HepG2 (cell line): Measurements from ENCODE around the gene MIPEP. TPM values are rescaled to one million over a fixed set of nuclear protein-coding genes. Genes with fewer than 3 reads are reported as not detected.

ENCODE experiments used
- AKAP8 ChIP-seq: sonication (generic); formaldehyde crosslinking; IDR thresholded peaks from 2 replicates; pipeline ENCODE4 v1.5.1; 2020; ENCODE audit warnings: mild to moderate bottlenecking, missing genetic modification reagents
- ATF6 ChIP-seq: sonication (generic); formaldehyde crosslinking; conservative IDR thresholded peaks from 2 replicates; pipeline ENCODE4 v1.4.0; 2020; ENCODE audit warnings: missing genetic modification reagents
- FOSL2 ChIP-seq: sonication (generic); formaldehyde crosslinking; IDR thresholded peaks from 2 replicates; pipeline ENCODE4 v1.4.0; 2020; ENCODE audit warnings: missing genetic modification reagents
- FOXA3 ChIP-seq: IDR thresholded peaks from 2 replicates; pipeline ENCODE4 v1.6.1; 2016; ENCODE audit warnings: missing genetic modification reagents, missing compliant biosample characterization
- NR2F6 ChIP-seq, 2 experiments: IDR thresholded peaks; 2 replicates each; pipeline ENCODE4 v1.6.1; 2016; ENCODE audit warnings: antibody characterized with exemption in 1 of 2, mild to moderate bottlenecking in 1 of 2
- PHF21A ChIP-seq: sonication (generic); formaldehyde crosslinking; IDR thresholded peaks from 2 replicates; pipeline ENCODE4 v1.5.0; 2020; ENCODE audit warnings: mild to moderate bottlenecking, missing genetic modification reagents
- POLR2A ChIP-seq, 2 experiments: IDR thresholded peaks; 2 replicates each; pipeline ENCODE4 v1.6.1; 2011; ENCODE audit warnings: low read depth in 2 of 2, low read length in 2 of 2, mild to moderate bottlenecking in 1 of 2, moderate library complexity in 1 of 2; ENCODE audit not compliant: insufficient read depth in 1 of 2
- RORA ChIP-seq: sonication (generic); formaldehyde crosslinking; IDR thresholded peaks from 2 replicates; pipeline ENCODE4 v1.5.0; 2020; ENCODE audit warnings: mild to moderate bottlenecking, missing genetic modification reagents, moderate library complexity
- SAP130 ChIP-seq: IDR thresholded peaks from 2 replicates; pipeline ENCODE4 v1.6.1; 2016; ENCODE audit warnings: low read depth
- SMYD3 ChIP-seq: sonication (generic); formaldehyde crosslinking; IDR thresholded peaks from 2 replicates; pipeline ENCODE4 v1.8.1; 2023; ENCODE audit warnings: mild to moderate bottlenecking, missing genetic modification reagents
- SP5 ChIP-seq: IDR thresholded peaks from 2 replicates; pipeline ENCODE4 v1.6.1; 2016; ENCODE audit warnings: low read depth, borderline replicate concordance
- TFDP1 ChIP-seq: IDR thresholded peaks from 2 replicates; pipeline ENCODE4 v1.6.1; 2016; ENCODE audit warnings: missing compliant biosample characterization, missing genetic modification reagents, borderline replicate concordance
- TOE1 ChIP-seq: sonication (generic); formaldehyde crosslinking; IDR thresholded peaks from 2 replicates; pipeline ENCODE4 v1.4.0; 2020; ENCODE audit warnings: mild to moderate bottlenecking, missing genetic modification reagents
- ZKSCAN1 ChIP-seq: fragments of 150-350 bp; IDR thresholded peaks from 2 replicates; pipeline ENCODE4 v1.6.1; 2014; ENCODE audit warnings: low read length
- ZMAT3 ChIP-seq: sonication (generic); formaldehyde crosslinking; conservative IDR thresholded peaks from 2 replicates; pipeline ENCODE4 v1.7.0; 2021; ENCODE audit warnings: missing genetic modification reagents
- ZNF225 ChIP-seq: sonication (generic); formaldehyde crosslinking; IDR thresholded peaks from 2 replicates; pipeline ENCODE4 v1.4.0; 2020; ENCODE audit warnings: mild to moderate bottlenecking, missing genetic modification reagents
- ZNF468 ChIP-seq: sonication (generic); formaldehyde crosslinking; IDR thresholded peaks from 2 replicates; pipeline ENCODE4 v1.8.0; 2022; ENCODE audit warnings: mild to moderate bottlenecking, moderate library complexity, missing genetic modification reagents
- ZNF570 ChIP-seq: sonication (generic); formaldehyde crosslinking; IDR thresholded peaks from 2 replicates; pipeline ENCODE4 v1.4.0; 2020; ENCODE audit warnings: mild to moderate bottlenecking, missing genetic modification reagents, borderline replicate concordance
- ZNF747 ChIP-seq: sonication (generic); formaldehyde crosslinking; IDR thresholded peaks from 2 replicates; pipeline ENCODE4 v1.8.1; 2023; ENCODE audit warnings: missing genetic modification reagents, mild to moderate bottlenecking, borderline replicate concordance
- polyA plus RNA-seq, 8 experiments: library from polyadenylated mRNA; depleted of rRNA in 3 of 8; stranded (reverse) in 7 of 8; unstranded in 1 of 8; fragments of >200 nt; fragmentation: Illumina TruSeq in 4 of 8; extraction: Trizol in 4 of 8; gene quantifications; 2 replicates each; pipeline versions ENCODE4 v1.2.1 to v1.2.3, GENCODE V29; 2011 to 2016; ENCODE audit warnings: low read depth in 4 of 8, missing spikeins in 1 of 8, mixed read lengths in 1 of 8; ENCODE audit not compliant: insufficient read depth in 1 of 8
- total RNA-seq, 5 experiments: library from RNA; depleted of rRNA; stranded (reverse); fragments of >200 nt; fragmentation: Illumina TruSeq; extraction: Trizol; gene quantifications; 2 replicates each; pipeline ENCODE4 v1.2.3, GENCODE V29; 2016; ENCODE audit warnings: low read depth in 1 of 5
- TF ChIP-seq, protein P1 (sequence below): fragments of 450-650 bp; IDR thresholded peaks from 2 replicates; pipeline ENCODE4 v1.6.1; 2016
- TF ChIP-seq, protein P2 (sequence below), 2 experiments: sonication (generic) in 1 of 2; formaldehyde crosslinking in 1 of 2; IDR thresholded peaks; 2 replicates each; pipeline versions ENCODE4 v1.5.1 to v1.6.1; 2011 to 2020; ENCODE audit warnings: borderline replicate concordance in 1 of 2, low read depth in 1 of 2, low read length in 1 of 2, mild to moderate bottlenecking in 1 of 2, missing genetic modification reagents in 1 of 2, moderate library complexity in 1 of 2
- TF ChIP-seq, protein P3 (sequence below): IDR thresholded peaks from 2 replicates; pipeline ENCODE4 v1.6.1; 2016

The MIPEP gene
- total and polyA plus RNA-seq, 2 of the 13 experiments (the other 11 are each of a cell fraction or from before 2014, with no cell fraction given): 9.3 to 24.1 TPM

DNA sequence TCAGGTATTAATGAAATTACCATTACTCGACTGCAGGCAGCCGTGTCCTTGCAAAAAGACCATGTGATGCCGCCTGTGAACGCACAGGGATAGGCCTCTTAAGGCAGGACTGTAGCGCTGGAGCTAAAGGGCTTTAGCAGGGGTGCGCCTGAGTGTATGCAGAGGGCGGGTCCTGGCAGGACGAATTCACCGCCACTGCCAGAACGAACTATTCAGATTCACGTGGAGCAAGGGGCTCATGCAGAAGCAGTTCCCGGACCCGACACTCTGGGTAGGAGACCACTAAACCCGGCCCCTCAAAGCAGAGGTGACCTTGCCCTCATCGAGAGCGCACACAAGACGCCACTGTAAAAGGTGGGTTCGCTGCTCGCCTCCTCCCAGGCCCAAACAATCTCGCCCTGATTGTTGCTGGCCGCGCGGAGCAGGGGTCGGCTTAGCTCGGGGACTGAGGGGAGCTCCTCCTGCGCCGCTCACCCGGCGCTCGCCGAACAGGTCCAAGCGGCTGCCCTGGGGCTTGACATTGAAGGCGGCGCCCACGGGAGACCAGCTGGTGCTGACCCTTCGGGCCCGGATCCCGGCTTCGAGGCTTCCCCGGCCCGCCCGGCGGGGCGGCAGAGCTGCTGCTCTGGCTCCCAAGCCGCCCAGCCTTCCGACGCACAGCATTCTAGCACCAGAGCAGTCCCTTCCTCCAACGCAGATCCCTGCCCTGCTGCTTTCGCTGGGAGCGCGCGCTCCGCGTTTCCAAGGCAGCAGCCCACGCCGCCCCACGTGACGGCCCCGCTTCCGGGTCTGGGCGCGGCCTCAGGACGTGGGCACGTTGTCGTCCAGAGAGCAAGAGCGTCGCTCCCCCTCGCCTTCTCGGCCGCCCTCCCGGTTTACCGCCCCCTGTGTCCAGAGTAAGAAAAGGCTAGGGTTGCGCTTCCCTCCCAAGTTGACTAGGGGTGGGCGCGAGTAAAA is at the start of gene MIPEP (continued):
- TF ChIP-seq, protein P1, sequence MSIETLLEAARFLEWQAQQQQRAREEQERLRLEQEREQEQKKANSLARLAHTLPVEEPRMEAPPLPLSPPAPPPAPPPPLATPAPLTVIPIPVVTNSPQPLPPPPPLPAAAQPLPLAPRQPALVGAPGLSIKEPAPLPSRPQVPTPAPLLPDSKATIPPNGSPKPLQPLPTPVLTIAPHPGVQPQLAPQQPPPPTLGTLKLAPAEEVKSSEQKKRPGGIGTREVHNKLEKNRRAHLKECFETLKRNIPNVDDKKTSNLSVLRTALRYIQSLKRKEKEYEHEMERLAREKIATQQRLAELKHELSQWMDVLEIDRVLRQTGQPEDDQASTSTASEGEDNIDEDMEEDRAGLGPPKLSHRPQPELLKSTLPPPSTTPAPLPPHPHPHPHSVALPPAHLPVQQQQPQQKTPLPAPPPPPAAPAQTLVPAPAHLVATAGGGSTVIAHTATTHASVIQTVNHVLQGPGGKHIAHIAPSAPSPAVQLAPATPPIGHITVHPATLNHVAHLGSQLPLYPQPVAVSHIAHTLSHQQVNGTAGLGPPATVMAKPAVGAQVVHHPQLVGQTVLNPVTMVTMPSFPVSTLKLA: peak; percentile 90
- no peak for TF ChIP-seq SMYD3 (CRISPR knock-in tag)
- no peak for TF ChIP-seq AKAP8
- peak; percentile 67; the same call in 1 of the 2 replicates for TF ChIP-seq SP5 (CRISPR knock-in tag)
- peak; percentile 39 to 42; a peak in 1 of 4 replicates for TF ChIP-seq POLR2A (IDR thresholded peaks at IDR 0.05; ENCODE audit: insufficient read depth in 1 of 2, low read depth in 2 of 2, low read length in 2 of 2)
- peak; percentile 87 for TF ChIP-seq TFDP1 (CRISPR knock-in tag)
- peak; percentile 60 for TF ChIP-seq FOSL2 (CRISPR knock-in tag)
- TF ChIP-seq FOXA3: peak; percentile 58
- no peak for TF ChIP-seq ZMAT3 (CRISPR knock-in tag)
- TF ChIP-seq ZNF225: peak; percentile 82; the same call in 1 of the 2 replicates
- TF ChIP-seq ZNF468 (CRISPR knock-in tag): no peak
- no peak for TF ChIP-seq ATF6 (CRISPR knock-in tag)
- no peak for TF ChIP-seq NR2F6 (IDR thresholded peaks at IDR 0.05)
- peak; percentile 42; the same call in 1 of the 2 replicates for TF ChIP-seq NR2F6 (CRISPR knock-in tag; IDR thresholded peaks at IDR 0.05)
- no peak for TF ChIP-seq RORA
- no peak for TF ChIP-seq ZKSCAN1
- TF ChIP-seq, protein P2, sequence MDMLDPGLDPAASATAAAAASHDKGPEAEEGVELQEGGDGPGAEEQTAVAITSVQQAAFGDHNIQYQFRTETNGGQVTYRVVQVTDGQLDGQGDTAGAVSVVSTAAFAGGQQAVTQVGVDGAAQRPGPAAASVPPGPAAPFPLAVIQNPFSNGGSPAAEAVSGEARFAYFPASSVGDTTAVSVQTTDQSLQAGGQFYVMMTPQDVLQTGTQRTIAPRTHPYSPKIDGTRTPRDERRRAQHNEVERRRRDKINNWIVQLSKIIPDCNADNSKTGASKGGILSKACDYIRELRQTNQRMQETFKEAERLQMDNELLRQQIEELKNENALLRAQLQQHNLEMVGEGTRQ (IDR thresholded peaks at IDR 0.05; ENCODE audit: low read depth, low read length): peak; percentile 94
- TF ChIP-seq, protein P2 (CRISPR knock-in tag; IDR thresholded peaks at IDR 0.05; ENCODE audit: borderline replicate concordance): peak; percentile 98; the same call in 1 of the 2 replicates
- TF ChIP-seq, protein P3, sequence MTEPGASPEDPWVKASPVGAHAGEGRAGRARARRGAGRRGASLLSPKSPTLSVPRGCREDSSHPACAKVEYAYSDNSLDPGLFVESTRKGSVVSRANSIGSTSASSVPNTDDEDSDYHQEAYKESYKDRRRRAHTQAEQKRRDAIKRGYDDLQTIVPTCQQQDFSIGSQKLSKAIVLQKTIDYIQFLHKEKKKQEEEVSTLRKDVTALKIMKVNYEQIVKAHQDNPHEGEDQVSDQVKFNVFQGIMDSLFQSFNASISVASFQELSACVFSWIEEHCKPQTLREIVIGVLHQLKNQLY (CRISPR knock-in tag): peak; percentile 60; the same call in 1 of the 2 replicates
- 0 out of 2 replicates have a peak, but pooled peaks have one; percentile 27 for TF ChIP-seq PHF21A (CRISPR knock-in tag)
- TF ChIP-seq ZNF747 (CRISPR knock-in tag): 0 out of 2 replicates have a peak, but pooled peaks have one; percentile 38
- no peak for TF ChIP-seq ZNF570 (CRISPR knock-in tag)
- TF ChIP-seq SAP130 (CRISPR knock-in tag): peak; percentile 100
- peak; percentile 49; the same call in 1 of the 2 replicates for TF ChIP-seq TOE1 (CRISPR knock-in tag)
